GM18507 (cell line): ENCODE results near the gene TTC34.

Experiments
- DNase-seq: peaks from one replicate; pipeline ENCODE4 v3.0.0; 2011; ENCODE audit warnings: low read depth; ENCODE audit not compliant: insufficient read length; ENCODE audit errors: extremely low spot score
- FAIRE-seq: peaks from 2 replicates; lab custom pipeline; 2011; peaks lifted over from hg19 to GRCh38; lab: Jason Lieb, UNC

The TTC34 gene

GRCh38 chr1:2588661-2589430, 212.6 kb downstream of the TTC34 start:
- DNase-seq = no peak
- FAIRE-seq = no peak

- no peak for FAIRE-seq
Observed at GRCh38 chr1:2587860-2588571, 213.5 kb downstream of the TTC34 start.

DNA sequence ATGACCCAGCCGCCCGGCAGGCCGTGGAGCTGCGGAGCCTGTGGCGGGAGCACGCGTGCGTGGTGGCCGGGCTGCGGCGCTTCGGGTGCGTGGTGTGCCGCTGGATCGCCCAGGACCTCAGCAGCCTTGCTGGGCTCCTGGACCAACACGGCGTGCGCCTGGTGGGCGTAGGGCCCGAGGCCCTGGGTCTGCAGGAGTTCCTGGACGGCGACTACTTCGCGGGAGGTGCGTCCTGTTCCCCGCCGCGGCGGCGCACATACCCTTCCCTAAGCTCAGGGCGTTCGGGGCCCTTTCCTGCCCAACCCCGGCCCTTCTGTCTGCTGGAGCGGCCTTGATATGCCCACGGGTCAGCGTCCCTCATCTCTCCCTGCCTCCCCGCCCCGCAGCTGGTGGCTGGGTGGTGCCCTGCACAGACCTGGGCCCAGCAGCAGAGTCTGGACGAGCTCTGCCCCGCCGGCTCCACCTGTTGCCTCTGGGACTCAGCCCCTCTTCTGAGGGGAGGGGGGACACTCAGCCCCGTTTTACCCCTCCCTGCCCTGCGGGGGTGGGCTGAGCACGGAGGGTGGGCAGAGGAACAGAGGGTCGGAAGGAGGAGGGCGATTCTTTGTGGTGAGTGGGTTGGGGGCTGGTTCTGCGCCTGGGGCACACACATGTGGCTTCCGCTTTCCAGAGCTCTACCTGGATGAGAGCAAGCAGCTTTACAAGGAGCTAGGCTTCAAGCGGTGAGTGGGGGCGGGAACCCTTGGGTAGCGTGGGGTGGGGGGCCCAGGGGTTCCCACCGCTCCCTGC, 214.2 kb downstream of the TTC34 start:
- DNase-seq (no peak), FAIRE-seq (no peak)

More at GRCh38 chr1:2587860-2588571, 213.5 kb downstream of the TTC34 start:
- no peak for DNase-seq

DNA sequence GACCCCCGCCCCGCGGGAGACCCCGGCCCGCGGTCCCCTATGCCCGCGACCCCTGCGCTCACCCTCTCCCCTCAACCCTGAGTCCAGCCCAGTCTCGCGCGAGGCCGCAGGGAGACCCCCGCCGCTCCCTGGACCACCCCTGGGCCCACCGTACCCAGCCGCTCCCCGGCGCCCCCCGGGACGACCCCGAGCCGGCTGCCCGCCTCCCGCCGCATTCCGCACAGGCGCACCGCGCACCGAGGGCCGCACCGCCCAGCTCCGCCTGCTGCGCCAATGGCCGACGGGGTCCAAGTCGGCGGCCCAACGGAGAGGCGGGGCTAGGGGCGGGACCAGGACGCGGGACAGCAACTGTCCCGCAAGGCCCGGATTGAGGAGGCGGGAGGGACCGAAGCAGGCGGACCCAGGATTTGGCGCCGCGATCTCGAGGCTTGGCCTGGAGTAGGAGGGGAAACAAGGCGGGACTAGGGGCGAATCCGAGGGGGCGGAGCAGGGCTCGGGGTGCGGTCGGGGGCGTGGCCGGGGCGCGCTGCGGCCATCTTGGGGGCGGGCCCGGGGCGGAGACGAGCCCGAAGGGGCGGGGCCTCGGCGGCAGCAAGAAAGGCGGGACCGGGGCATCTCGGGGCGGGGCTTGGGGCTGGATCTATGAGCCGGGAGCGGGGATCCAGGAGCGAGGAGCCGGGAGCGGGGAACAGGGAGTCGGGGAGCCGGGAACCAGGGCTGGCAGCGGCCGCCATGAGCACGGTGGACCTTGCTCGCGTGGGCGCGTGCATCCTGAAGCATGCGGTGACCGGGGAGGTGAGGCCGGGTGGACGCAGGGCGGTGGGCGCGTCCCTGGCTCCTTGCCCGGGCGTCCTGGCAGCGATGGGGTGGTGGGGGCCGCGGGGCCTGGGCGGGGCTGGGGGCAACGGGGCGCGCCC, 215.1 kb downstream of the TTC34 start, which contains the start of gene PRXL2B:
PRXL2B (plus strand) TSS at position 624 of the 917 bp plus-strand sequence; CDS start at position 733, 109 bp downstream.
- FAIRE-seq = peak; percentile 98

More for the DNA sequence above, 215.1 kb downstream of the TTC34 start, which contains the start of gene PRXL2B:
- DNase-seq = peak; percentile 97
